Measurements from ENCODE around the gene IL19.

IL19 gene

DNA sequence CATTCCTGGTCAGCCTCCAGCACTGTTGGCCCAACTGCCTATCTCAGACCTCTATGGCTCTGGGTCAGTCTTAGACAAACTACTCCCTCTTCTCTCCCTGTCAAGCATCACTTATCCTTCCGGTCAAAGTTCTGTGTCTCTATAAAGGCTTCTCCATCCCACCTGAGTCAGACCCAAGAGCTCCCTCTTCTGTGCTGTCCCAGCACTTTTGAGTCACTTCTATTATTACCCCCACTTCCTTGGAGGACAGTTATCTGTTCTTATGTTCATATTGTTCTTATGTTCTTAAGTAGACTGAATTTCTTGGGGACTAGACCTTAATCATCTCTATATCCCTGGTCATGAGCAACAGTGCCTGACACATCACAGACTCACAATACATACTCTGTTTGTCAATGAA is 30.9 kb downstream of the IL19 start:
- DNase-seq = no peak

DNA sequence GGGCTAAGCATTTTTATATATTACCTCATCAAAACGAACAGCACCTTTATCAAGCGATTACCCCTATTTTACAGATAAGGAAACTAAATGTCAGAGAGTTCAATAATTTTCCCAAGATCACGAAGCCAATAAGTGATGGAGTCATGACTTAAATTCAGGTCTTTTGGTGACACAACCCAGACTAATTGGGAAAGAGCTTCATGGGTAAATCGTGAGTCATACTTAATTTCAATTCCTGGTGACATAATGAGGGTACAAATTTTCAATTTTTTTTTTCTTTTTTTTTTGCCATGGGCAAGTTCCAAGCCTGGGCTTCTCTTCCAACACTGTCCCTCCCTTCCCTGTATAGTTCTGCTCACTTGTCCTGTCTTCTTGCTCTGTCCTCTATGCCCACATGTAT is 31.8 kb downstream of the IL19 start:
- no peak for DNase-seq

DNA sequence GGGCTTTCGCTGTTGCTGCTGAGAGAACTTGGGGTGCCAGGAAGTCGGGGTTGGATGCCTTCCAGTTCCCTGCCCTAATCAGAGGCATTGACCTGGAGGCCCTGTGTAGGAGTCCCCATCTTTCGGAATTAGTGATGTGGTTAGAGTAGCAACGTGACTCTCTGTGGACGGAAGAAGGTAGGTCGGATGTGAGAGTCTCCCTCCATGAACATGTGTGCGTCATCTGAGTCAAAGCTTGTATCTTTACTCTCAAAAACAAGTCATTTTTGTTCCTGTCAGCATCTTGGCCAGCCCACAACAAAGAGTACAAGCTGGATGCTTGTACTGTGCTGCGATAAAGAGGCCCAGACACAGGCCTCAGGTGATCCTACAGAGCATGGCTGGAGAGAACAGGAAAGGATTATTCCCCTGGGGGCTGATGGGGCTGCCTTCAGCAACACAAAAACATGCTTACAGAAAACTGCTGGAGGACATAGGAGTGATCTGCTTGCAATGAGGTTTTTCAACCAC is 32.7 kb downstream of the IL19 start:
- peak; percentile 69 for DNase-seq

DNA sequence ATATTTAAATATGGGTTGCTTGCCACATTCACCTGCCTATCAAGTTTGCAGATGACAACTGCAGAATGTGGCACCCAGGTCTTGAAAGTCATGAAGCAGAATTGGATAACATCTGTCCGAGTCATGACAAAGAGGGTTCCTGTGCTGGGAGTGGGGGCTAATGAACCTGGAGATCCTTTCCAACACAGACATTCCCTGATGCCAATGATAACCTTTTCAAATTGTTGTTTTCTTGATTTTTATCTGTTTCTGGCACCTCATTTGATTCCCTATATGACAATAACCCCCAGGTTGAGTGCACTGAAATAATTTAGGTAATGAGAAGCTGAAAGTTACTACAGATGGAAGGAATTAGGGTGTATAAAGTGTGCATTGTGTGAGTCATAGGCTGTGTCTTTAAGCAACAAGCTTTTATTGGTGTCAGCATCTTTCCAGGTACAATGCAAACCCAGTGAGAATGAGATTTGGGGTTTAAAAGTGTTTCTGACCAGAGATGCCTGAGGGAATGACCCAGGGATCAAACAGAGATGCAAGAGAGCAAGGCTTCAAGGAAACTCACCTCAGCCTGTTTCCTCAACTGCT is 33.7 kb downstream of the IL19 start:
- DNase-seq = no peak

DNA sequence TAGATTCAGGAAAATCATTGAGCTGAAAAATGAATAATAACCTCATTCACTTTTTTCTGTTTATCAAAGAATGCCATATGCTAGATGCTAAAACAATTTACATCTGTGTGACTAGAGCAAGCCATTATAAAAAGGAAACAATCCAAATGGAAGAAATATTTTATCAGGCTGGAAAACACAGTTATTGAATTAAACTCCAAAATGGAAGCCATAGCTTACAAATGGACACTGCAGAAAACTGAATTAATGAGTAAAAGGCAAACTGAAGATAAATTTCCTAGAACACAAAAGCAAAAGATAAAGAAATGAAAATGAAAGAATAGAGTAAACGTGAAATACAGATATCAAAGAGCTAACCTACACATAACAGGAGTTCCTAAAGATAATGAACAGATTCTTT is 34.8 kb downstream of the IL19 start:
- no peak for DNase-seq

DNA sequence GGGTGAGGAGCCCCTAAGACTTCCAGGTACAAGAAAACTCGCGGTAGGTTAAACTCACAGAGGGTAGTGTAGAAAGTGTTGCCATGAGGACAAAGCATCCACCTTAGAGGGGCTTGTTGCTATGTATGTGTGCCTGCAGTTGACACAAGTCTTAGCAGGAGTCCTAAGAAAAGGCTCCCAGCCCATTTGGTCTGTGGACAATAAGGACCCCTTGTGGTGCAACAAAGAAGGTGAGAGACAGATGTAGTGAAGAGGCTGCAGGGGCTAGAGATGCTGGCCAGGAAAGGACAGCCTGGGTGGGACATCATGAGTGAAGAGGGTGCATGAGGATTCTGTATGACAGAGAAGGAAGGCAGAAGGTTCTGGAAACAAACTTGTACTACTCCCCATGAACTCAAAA is 38.0 kb downstream of the IL19 start:
- no peak for DNase-seq

DNA sequence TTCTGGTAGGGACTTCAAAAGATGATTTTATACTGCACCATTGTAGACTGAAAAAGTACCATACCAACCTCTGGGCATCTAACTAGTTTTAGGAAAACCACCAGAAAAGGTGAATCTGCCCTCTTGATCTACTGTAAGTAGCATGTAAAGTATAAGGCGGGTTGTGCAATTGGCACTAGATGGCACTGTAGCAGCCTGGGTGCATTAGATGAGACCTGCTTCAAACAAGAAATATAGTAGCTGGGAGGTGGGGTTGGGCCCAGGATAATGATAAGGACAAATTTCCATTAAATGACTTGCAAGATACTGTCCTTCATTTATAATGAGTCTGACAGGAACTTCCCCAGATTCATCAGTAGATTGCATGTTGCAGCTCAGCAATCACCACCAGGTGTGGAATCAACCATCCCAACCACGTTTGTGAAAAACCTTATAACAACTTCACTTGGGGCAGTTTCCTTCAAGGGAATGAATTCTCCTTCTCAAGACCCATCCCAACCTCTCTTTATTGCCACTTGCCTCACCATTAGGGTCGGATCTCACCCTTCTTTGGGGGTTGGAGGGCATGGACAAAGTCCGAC is 39.0 kb downstream of the IL19 start:
- DNase-seq = peak; percentile 38

DNA sequence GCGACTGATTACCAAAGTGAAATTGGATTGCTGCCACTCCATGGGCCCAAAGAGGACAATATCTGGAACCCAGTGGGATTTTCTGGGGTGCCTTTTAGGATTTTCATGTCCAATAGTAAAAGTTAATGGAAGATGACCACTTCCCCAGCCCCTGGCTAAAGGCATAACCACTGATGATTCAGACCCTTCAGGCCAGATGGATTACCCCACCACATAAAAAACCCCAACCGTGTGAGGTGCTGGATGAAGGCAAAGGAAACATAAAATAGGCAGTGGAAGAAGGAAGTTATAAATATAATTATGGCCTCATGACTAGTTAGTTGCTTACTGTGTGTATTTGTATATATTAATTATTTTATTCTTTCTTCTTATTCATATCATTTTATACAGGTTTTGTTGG is 41.9 kb downstream of the IL19 start:
- DNase-seq = no peak

DNA sequence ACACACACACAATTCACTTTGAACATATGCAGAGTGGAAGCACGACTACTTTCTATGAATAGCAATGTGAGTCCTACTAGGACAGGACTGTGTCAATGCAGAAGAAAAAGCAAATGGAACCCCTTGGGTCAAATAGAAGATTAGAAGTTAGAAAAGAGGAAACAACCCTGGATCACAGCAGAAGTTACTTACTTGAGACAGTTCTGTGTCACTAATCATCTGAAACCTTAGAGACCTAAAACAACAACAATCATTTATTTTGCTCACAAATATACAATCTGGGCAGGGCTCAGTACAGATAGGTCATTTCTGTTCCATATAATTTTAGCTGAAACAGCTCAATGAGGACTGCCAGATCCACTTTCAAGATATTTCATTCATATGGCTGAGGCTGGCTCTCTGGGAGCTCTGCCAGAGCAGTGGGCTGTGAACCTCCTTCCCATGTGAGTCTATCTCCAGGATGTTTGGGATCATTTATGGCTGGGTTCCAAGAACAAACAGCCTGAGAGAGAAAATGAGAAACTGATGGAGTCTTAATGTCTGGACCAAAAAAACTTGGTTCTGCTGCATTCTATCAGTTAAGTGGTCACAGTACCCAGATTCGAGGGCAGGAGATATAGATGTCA is 44.3 kb downstream of the IL19 start:
- DNase-seq = no peak

DNA sequence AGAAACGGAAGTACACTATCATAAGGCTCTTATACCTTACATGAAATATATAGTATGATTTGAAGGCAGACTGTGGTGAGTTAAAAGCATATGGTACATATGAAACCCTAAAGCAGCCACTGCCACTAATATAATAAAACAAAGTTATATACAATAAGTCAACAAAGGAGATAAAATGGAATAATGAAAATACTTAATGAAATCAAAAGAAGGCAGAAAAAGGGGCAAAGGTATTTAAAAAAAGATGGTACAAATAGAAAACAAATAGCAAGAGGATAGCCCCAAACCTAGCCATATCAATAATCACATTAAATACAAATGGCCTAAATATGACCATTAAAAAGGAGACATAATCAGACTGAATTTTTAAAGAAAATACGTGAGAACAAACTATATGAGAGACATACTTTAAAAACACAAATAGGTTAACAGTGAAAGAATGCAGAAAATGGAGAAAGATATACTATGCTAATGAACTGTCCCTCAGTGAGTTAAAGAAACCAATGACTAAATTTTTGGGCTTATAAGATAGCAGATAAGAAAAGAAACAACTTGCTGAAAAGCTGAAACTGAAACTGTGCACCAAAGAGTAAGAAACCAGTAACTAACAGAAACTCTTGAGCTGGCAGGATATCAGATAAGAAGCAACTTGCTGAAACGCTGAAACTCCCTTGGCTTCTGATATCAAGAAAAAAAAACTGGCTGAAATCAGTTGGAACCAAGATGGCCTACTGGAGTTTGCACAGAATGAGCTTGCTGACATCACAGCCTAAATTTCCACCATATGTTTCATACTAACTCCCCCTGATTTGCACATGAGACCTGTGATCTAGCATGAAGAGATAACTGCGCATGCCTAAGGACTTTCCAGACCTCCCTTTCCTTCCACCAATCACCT is 46.1 kb downstream of the IL19 start:
- no peak for DNase-seq

DNA sequence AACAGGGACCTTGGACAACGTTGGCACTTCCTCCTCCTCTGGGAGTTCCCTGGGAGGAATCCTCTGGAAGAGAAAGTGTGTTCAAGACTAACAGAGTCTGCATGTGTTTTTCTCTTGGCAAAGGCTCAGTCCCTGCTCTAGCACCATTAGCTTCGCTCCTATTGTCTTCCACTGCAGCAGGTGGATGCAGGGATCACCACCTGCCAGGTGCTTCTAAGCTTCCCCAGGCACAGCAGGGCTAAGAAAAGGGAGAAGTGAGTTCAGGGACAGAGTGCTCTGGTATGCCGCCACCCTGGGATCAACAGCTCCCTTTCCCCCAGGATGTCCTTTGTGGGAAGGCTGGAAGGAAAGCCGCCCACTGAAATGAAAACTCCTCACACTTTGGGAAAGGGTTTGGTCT is 50.9 kb downstream of the IL19 start:
- no peak for DNase-seq

DNA sequence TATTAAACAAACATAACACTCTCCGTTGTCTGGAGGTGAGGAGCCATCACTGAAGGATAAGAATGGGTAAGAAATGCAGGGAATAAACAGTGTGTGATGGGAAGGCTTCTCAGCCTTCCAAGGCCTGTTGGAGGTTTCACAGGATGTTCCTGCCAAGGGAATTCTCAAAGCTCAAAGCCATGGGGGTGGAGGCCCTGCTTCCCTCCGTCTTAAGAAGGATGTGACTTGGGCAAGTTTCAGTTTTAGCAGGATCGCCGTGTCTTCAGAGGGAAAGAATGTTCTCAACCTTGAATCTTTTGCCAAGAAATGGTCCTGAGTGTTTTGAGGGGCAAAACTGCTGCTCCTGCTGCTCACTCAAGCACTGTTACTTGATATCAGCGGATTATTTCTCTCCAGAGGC is 53.2 kb downstream of the IL19 start:
- DNase-seq = no peak

DNA sequence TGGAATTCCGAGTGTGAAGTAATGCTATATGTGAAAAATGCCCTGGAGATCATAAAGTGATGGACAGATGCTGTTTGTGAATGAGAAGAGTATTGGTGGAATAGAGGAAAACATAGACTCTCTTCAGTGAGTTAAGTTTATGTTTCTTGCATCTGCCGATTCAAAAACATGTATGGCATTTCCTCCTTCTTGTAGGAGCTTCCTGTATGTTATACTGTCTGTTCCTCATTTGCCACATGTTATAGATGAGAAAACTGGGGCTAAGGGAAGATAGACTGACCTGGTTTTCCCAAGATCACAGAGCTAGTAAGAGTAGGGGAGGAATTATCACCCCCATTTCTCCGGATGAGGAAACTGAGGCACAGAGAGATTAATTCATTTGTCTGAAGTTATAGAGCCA is 53.8 kb downstream of the IL19 start:
- no peak for DNase-seq

DNA sequence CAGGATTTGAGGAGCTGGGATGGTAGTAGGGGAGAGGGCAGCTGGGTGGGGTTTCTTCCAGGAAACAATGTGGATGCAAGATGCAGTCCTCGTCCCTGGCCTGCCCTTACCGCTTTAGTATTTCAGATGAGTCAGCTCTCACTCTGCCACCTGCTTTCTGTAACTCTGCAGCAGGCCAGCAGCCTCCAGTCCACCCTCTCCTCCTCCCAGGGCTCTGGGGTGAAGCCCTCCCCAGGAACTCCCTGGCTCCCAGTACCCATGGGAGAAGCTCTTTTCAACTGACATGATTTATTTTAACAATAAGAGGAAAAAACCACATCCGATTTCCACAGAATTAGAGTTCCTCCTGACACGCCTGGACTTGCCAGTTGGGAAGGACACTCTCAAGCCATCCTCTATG is 55.8 kb downstream of the IL19 start:
- no peak for DNase-seq

DNA sequence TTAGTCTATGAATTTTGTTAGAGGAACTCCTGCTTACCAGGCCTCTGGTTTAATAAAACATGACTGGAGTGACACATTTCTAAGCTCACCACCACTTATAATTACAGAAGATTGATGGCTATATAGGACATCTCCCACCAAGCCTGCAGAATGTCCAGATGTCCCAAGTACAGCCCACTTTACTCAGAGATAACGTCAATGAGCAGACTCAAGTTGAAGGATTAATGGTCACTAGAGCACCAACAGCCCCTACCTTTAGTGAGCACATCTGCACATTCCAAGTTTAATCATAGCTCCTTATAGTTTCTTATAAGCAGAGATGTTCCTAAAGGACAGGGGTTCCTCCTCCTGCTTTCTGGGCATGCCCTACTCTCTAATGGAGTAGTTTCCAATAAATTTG is 57.5 kb downstream of the IL19 start:
- no peak for DNase-seq

DNA sequence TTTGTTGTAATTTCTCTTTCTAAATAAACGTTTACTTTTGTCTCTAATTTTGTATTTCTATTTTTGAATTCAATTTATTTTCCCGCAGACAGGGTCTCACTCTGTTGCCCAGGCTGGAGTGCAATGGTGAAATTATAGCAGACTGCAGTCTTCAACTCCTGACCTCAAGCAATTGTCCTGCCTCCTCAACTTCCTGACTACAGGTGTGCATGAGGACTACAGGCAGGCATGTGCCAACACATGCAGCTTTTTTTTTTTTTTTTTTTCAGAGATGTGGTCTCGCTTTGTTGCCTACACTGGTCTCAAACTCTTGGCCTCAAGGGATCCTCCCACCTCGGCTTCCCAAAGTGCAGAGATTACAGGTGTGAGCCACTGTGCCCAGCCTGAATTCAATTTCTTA is 58.2 kb downstream of the IL19 start:
- DNase-seq = no peak

DNA sequence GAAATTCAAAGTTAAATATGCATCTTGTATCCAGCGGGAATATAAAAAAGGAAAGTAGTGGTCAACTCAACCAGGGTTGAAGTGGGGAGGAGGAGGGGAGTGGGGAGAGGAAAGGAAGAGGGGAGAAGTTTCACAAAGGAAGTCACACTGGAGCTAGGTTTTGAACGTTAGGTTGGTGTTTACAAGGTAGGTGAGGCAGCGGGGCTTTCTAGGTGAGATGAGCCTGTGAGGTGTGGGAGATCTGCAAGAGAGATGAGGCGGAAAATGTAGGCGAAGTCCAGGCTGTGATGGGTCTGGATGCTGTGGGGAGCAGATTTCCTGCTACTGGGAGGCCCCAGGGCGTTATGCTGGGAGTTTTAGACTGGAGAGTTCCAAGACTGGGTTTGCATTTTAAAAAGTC is 58.7 kb downstream of the IL19 start:
- no peak for DNase-seq

DNA sequence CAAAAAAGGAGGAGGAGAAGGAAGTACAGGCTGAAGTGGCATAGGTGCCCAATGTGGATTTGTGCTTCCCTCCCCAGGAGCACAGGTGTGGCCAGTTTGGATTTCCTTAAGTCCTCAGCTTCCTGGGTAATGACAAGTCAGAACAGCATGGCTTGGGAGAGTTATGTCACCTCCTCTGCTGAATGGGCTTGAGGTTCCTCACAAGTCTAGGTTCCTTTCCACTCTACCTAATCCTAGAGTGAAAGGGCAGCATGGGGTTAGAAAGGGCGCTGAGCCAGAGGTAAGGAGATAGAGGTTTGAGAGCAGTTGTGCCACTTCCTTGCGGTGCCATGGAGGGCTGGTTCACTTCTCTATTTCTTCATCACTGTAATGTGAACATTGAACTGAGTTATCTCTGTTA is 59.3 kb downstream of the IL19 start:
- no peak for DNase-seq

DNA sequence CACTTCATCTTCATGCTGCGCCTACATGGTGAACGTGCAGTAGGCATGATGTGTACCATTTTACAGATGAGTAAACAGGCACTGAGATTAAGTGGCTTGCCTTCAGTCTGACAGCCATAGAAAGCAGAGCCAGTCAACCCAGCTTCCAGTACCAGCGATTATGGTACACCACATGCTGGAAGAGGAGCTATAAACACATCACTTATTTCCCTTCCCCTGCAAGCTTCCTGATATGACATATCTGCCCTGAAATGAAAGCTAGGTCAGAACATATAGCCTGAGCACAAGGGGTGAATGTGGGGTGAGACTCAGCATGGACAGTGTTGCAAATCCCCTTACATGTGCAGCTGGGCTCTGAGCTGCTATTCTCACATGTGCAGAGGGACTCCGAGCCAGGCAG is 61.1 kb downstream of the IL19 start:
- no peak for DNase-seq

DNA sequence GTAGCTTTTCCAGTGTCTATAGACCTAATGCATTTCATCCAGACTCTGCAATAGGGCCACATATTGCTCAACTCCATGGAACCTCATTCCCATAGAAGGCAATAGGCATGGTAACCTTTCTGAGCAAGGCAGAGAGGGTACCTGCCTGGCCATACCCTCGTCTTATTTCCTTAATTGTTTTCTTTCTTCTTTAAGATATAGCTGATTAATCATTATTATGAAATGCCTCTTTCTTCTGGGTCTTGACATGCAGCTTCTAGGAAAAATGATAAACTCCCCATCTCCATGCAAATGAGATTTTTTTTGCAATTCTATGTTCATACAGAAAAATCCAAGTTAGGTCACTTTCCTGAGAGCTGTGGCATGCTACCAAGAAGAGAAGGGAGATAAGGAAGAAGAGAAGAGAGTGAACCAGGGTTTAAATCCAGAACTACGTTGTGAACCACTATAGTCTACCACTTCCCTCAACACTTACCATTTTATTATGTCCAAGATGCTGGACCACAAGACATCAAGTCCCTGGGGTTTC is 61.8 kb downstream of the IL19 start:
- no peak for DNase-seq

DNA sequence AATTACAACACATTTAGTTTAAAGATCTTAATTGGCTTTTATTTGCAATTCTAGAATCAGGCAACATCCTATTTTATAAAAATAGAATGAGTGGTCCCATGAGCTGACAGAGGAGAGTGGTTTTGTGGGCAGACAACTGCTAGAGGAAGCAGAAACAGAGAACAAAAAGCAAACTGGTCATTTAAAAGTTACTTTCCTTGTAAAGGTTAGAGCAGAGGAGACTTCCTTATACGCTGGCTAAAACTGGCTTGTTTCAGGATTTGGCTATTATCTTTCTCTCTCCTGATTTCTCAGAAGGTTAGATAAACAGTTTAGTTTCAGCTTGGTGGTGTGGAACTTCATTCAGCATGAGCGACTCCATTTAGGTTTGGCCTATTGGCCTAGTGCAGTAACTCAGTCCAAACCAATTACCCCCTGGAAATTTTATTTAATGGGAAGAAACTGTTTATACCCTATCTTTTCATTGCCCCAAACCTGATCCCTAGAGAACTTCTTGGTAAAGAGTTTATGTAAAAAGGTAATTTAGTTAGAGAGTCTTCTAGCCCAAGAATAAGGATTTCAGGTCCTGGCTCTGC is 62.6 kb downstream of the IL19 start:
- no peak for DNase-seq

DNA sequence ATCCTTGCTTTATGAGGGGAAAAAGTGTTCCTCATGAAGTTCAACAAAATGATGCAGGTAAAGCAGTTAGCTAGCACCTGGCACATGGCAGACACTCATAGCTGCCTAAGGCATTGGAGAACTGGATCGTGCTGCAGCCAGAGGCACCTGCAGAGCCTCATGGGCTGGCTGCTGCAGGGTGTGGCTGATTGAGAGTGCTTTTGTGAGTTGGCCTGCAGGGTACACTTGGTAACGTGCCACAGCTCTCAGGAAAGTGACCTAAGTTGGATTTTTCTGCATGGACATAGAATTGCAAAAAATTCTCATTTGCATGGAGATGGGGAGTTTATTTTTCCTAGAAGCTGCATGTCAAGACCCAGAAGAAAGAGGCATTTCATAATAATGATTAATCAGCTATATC is 63.2 kb downstream of the IL19 start:
- DNase-seq = no peak

DNA sequence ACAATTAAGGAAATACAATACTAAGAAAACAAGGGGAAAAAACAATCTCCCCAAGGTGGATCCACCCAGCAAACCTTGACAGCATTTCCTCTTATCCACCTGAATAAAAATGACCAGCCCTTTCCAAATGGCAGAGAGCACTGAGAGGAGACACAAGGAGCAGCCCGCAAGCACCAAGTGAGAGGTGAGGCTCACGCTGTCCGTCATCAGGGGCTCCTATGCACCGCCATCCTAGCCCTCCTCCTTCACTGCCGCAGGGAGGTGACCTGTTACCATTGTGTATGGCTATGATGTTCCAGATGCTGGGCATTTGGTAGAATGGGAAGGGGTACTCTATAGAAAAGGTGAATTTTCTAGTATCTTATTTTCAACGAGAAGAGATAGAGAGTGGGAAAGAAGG is 63.6 kb downstream of the IL19 start:
- no peak for DNase-seq

Data from activated CD4-positive, alpha-beta T cell treated with anti-CD3 and anti-CD28 coated beads, Interleukin-2, amount 50 U/mL, for 1 hour (primary cell).